B cell (primary cell): ENCODE measurements around the gene SEMA3E. TPM values are rescaled to one million over a fixed set of nuclear protein-coding genes. Genes with fewer than 3 reads are reported as not detected.
"Not testable (repeated sequence)": the region's sequence is repeated elsewhere in the genome, so short reads cannot be mapped to it uniquely, and the experiment has no call there.

Experiments used
- ATAC-seq: fragments of 200-7000 bp; cut with Tn5 transposase; one replicate; pipeline ENCODE4 v1.10.0; 2021; ENCODE audit warnings: low read depth, mild to moderate bottlenecking, moderate number of reproducible peaks, moderate library complexity
- CTCF ChIA-PET: fragments of 350-600 bp; sonication (Branson Sonifier 250); formaldehyde crosslinking; loops from one replicate; lab custom pipeline; 2021; ENCODE audit warnings: antibody characterized with exemption, inconsistent platforms; lab: Charles Lee
- POLR2A ChIA-PET: fragments of 350-600 bp; sonication (Branson Sonifier 250); formaldehyde crosslinking; loops from one replicate; lab custom pipeline; 2021; ENCODE audit warnings: antibody characterized with exemption; lab: Charles Lee
- DNase-seq: peaks from one replicate; pipeline ENCODE4 v3.0.0; 2013
- H2AFZ ChIP-seq: 2 replicates; pipeline ENCODE4 v1.6.1; 2012; ENCODE audit warnings: mild to moderate bottlenecking, low read depth, low read length; ENCODE audit not compliant: insufficient read depth, poor library complexity, severe bottlenecking
- H3K27ac ChIP-seq, 2 donors: 1 replicate in 1 of 2; 2 replicates in 1 of 2; pipeline ENCODE4 v1.5.1; 2012 to 2013; ENCODE audit warnings: low read length in 2 of 2, mild to moderate bottlenecking in 2 of 2, moderate library complexity in 1 of 2
- H3K27me3 ChIP-seq, 4 experiments: fragments of 200-600 bp in 1 of 4; sonication (generic) in 1 of 4; replicated peaks in 1 of 4; 1 replicate in 2 of 4; 2 replicates in 2 of 4; pipeline versions ENCODE4 v1.6.1 to v1.7.0; 2013 to 2016; ENCODE audit warnings: low read length in 3 of 4, mild to moderate bottlenecking in 2 of 4, mixed read lengths in 1 of 4, moderate library complexity in 1 of 4; ENCODE audit not compliant: insufficient read depth in 4 of 4, control insufficient read depth in 3 of 4; ENCODE audit errors: control extremely low read depth in 1 of 4
- H3K36me3 ChIP-seq, 2 experiments: replicated peaks in 1 of 2; 1 replicate in 1 of 2; 2 replicates in 1 of 2; pipeline versions ENCODE4 v1.6.1 to v1.7.1; 2013; ENCODE audit warnings: low read length in 1 of 2; ENCODE audit not compliant: insufficient read depth in 2 of 2, control insufficient read depth in 1 of 2; ENCODE audit errors: control extremely low read depth in 1 of 2, extremely low read depth in 1 of 2
- H3K4me1 ChIP-seq, 2 donors: fragments of 200-600 bp in 1 of 2; sonication (generic) in 1 of 2; 1 replicate in 1 of 2; 2 replicates in 1 of 2; pipeline versions ENCODE4 v1.5.1 to v1.6.1; 2013 to 2017; ENCODE audit warnings: low read length in 2 of 2; ENCODE audit not compliant: control insufficient read depth in 2 of 2, insufficient read depth in 2 of 2
- H3K4me2 ChIP-seq: replicated peaks from 2 replicates; pipeline ENCODE3; 2012; ENCODE audit warnings: mild to moderate bottlenecking, low read depth, low read length; ENCODE audit not compliant: poor library complexity, severe bottlenecking
- H3K4me3 ChIP-seq, 5 experiments: fragments of 200-600 bp in 1 of 5; sonication (generic) in 1 of 5; 1 replicate in 3 of 5; 2 replicates in 2 of 5; pipeline versions ENCODE4 v1.5.1 to v1.7.0; 2011 to 2016; ENCODE audit warnings: low read length in 4 of 5, mild to moderate bottlenecking in 4 of 5, low read depth in 2 of 5, control low read depth in 1 of 5, moderate library complexity in 1 of 5; ENCODE audit not compliant: insufficient read depth in 1 of 5; ENCODE audit errors: control extremely low read depth in 1 of 5, extremely low read depth in 1 of 5
- H3K79me2 ChIP-seq: fragments of 200-600 bp; sonication (generic); one replicate; pipeline ENCODE4 v1.6.0; 2016; ENCODE audit warnings: low read length; ENCODE audit not compliant: control insufficient read depth, insufficient read depth
- H3K9ac ChIP-seq: fragments of 200-600 bp; sonication (generic); 2 replicates; pipeline ENCODE4 v1.6.1; 2017; ENCODE audit warnings: mild to moderate bottlenecking, low read length, moderate library complexity
- H3K9me3 ChIP-seq, 3 donors: one replicate each; pipeline versions ENCODE4 v1.6.1 to v1.7.1; 2013; ENCODE audit warnings: low read length in 2 of 3; ENCODE audit not compliant: control insufficient read depth in 2 of 3, insufficient read depth in 1 of 3; ENCODE audit errors: control extremely low read depth in 1 of 3
- H4K20me1 ChIP-seq: 2 replicates; pipeline ENCODE4 v1.6.0; 2012; ENCODE audit warnings: mild to moderate bottlenecking, low read length; ENCODE audit not compliant: insufficient read depth, control insufficient read depth, poor library complexity, severe bottlenecking
- H3K27ac Mint-ChIP-seq: one replicate; pipeline ENCODE4 v1.8.0; 2021; ENCODE audit warnings: mixed read lengths
- H3K27me3 Mint-ChIP-seq: one replicate; pipeline ENCODE4 v1.8.0; 2021; ENCODE audit warnings: mixed read lengths
- H3K4me1 Mint-ChIP-seq: one replicate; pipeline ENCODE4 v1.8.0; 2021; ENCODE audit warnings: mixed read lengths
- H3K4me3 Mint-ChIP-seq: one replicate; pipeline ENCODE4 v1.8.0; 2021; ENCODE audit warnings: mixed read lengths
- H3K9me3 Mint-ChIP-seq: one replicate; pipeline ENCODE4 v1.8.0; 2022; ENCODE audit warnings: mixed read lengths; ENCODE audit not compliant: insufficient read depth
- EZH2 ChIP-seq: IDR thresholded peaks from 2 replicates; pipeline ENCODE4 v1.6.1; 2012; ENCODE audit warnings: borderline replicate concordance, low read depth, mild to moderate bottlenecking, moderate library complexity, low read length; ENCODE audit not compliant: insufficient read depth, poor library complexity, severe bottlenecking
- WGBS: methylation state at CpG from one replicate; pipeline ENCODE4 v1.1.5; 2013; ENCODE audit warnings: missing lambda C conversion rate; ENCODE audit not compliant: insufficient coverage; 5-methylcytosine and 5-hydroxymethylcytosine counted together
- intact Hi-C: fragments of 100-400 bp; cut with micrococcal nuclease; formaldehyde crosslinking; loops from one replicate; pipeline ENCODE4 v1.10.0; 2022
- polyA plus RNA-seq: library from polyadenylated mRNA; depleted of rRNA; stranded (reverse); fragments of >200 nt; gene quantifications from 2 replicates; pipeline ENCODE4 v1.2.3, GENCODE V29; 2012
- total RNA-seq, 2 donors: library from RNA; stranded (reverse); fragments of 120-200 nt in 1 of 2; gene quantifications; 1 replicate in 1 of 2; 2 replicates in 1 of 2; pipeline versions ENCODE4 v1.2.3 to v1.2.4, GENCODE V29; 2013 to 2022
- TF ChIP-seq, protein P1 (sequence below): fragments of 200-600 bp; IDR thresholded peaks from one replicate; pipeline ENCODE4 v1.8.0; 2022; ENCODE audit warnings: antibody characterized with exemption, mild to moderate bottlenecking

Gene SEMA3E
- total and polyA plus RNA-seq, 2 donors (not counting 1 experiment from before 2014, with no cell fraction given), result not detected

DNA sequence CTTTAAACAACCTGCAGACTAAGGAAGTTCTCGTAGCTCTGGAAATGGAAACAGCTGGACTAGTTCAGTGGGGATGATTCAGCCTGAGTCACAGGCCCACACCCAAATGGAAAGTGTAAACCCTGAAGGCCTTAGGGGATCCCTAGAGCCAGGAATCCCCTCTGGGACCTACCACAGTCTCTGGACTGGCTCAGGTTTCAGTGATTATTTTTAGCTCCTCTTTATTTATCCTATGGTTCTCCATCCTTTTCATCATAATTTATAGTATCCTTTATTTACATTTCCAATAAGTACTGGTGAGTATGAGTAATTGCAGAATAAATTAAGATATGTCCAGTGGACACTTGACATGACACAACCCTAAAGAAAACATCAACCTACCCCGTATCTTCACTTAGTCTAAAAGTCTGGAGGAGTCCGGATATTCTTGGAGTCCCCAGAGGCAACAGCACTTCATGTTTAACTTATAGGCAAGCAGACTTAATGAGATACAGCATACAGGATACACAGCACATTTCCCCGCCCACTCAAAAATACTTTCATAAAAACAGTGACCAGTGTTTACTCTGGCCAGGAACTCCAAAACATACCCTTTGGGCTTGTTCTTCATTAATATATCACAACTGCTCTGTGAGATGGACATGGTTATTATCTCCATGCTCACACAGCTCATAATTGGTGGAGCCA lies 28.4 kb upstream of the SEMA3E start:
- peaks cover 3% of the 10 kb centered on the region for H3K9me3 Mint-ChIP-seq
- Histone ChIP-seq H4K20me1 (no peaks in the 10 kb centered on the region), H3K4me3 (no peak overlapping the region), H3K27ac (no peak overlapping the region), H3K36me3 (no peaks in the 10 kb centered on the region), H3K79me2 (no peaks in the 10 kb centered on the region), H3K9ac (no peak overlapping the region), H3K27me3 (no peaks in the 10 kb centered on the region), H2AFZ (no peak overlapping the region), H3K9me3 (peaks cover 0 to 5% (median 0%) of the 10 kb centered on the region in 3 donors), H3K4me1 (no peaks in the 10 kb centered on the region), H3K4me2 (no peak overlapping the region)
- ATAC-seq (no peak), DNase-seq (no peak)
- intact Hi-C loops, result no loop called here
- H3K27ac Mint-ChIP-seq, result no peak overlapping the region
- H3K27me3 Mint-ChIP-seq, result no peaks in the 10 kb centered on the region
- POLR2A ChIA-PET, result no interaction called here
- TF ChIP-seq EZH2, result no peak
- TF ChIP-seq, protein P1, sequence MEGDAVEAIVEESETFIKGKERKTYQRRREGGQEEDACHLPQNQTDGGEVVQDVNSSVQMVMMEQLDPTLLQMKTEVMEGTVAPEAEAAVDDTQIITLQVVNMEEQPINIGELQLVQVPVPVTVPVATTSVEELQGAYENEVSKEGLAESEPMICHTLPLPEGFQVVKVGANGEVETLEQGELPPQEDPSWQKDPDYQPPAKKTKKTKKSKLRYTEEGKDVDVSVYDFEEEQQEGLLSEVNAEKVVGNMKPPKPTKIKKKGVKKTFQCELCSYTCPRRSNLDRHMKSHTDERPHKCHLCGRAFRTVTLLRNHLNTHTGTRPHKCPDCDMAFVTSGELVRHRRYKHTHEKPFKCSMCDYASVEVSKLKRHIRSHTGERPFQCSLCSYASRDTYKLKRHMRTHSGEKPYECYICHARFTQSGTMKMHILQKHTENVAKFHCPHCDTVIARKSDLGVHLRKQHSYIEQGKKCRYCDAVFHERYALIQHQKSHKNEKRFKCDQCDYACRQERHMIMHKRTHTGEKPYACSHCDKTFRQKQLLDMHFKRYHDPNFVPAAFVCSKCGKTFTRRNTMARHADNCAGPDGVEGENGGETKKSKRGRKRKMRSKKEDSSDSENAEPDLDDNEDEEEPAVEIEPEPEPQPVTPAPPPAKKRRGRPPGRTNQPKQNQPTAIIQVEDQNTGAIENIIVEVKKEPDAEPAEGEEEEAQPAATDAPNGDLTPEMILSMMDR, result no peak
- no peaks in the 10 kb centered on the region for H3K4me1 Mint-ChIP-seq
- 91% methylated on average over 4 of the region's 4 CpGs for WGBS
- no peak overlapping the region for H3K4me3 Mint-ChIP-seq
- CTCF ChIA-PET, result no interaction called here

DNA sequence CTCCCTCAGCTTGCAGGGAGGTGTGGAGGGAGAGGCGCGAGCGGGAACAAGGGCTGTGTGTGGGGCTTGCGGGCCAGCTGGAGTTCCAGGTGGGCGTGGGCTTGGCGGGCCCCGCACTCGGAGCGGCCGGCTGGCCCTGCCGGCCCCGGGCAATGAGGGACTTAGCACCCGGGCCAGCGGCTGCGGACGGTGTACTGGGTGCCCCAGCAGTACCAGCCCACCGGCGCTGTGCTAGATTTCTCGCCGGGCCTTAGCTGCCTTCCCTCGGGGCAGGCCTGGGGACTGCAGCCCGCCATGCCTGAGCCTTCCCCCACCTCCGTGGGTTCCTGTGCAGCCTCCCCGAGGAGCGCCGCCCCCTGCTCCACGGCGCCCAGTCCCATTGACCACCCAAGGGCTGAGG lies 24.4 kb upstream of the SEMA3E start:
- H3K4me1 ChIP-seq, H3K9me3 Mint-ChIP-seq, H3K4me3 ChIP-seq, H3K9me3 ChIP-seq, H3K4me2 ChIP-seq, H3K79me2 ChIP-seq, H3K4me1 Mint-ChIP-seq, H4K20me1 ChIP-seq, DNase-seq, ATAC-seq, H2AFZ ChIP-seq, H3K4me3 Mint-ChIP-seq, H3K27ac Mint-ChIP-seq, CTCF ChIA-PET, POLR2A ChIA-PET, H3K27me3 Mint-ChIP-seq, H3K9ac ChIP-seq, H3K27me3 ChIP-seq, H3K27ac ChIP-seq, H3K36me3 ChIP-seq, intact Hi-C loops: not testable (repeated sequence)
- 97% methylated on average over 26 of the region's 28 CpGs for WGBS
